Thymus (tissue), 11 donors: Measurements from ENCODE around the gene STAMBP. TPM values are rescaled to one million over a fixed set of nuclear protein-coding genes. Genes with fewer than 3 reads are reported as not detected.
A peak's percentile ranks its signal among the peaks of the same experiment; 100 is the strongest.

Experiments used
- DNase-seq, 9 donors: peaks; one replicate each; pipeline ENCODE4 v3.0.0-alpha.2; 2013; ENCODE audit warnings: low spot score in 9 of 9, low read depth in 6 of 9, missing footprints in 1 of 9
- H3K27ac ChIP-seq, 2 donors: one replicate each; pipeline ENCODE4 v1.5.1; 2013; ENCODE audit warnings: control low read depth in 1 of 2, low read depth in 1 of 2, low read length in 1 of 2, mild to moderate bottlenecking in 1 of 2, moderate library complexity in 1 of 2
- H3K27me3 ChIP-seq, 2 donors: one replicate each; pipeline ENCODE4 v1.5.1; 2013; ENCODE audit warnings: low read length in 1 of 2; ENCODE audit not compliant: control insufficient read depth in 2 of 2, insufficient read depth in 1 of 2
- H3K36me3 ChIP-seq, 2 donors: one replicate each; pipeline ENCODE4 v1.5.1; 2013; ENCODE audit warnings: low read length in 1 of 2, mild to moderate bottlenecking in 1 of 2, moderate library complexity in 1 of 2; ENCODE audit not compliant: control insufficient read depth in 2 of 2, insufficient read depth in 2 of 2
- H3K4me1 ChIP-seq, 2 donors: one replicate each; pipeline ENCODE4 v1.5.1; 2013; ENCODE audit warnings: low read length in 2 of 2; ENCODE audit not compliant: control insufficient read depth in 2 of 2, insufficient read depth in 2 of 2
- H3K4me3 ChIP-seq, 2 donors: one replicate each; pipeline ENCODE4 v1.5.1; 2013; ENCODE audit warnings: low read length in 2 of 2, control low read depth in 1 of 2, mild to moderate bottlenecking in 1 of 2
- H3K9me3 ChIP-seq, 2 donors: one replicate each; pipeline ENCODE4 v1.5.1; 2013; ENCODE audit warnings: low read length in 1 of 2, mild to moderate bottlenecking in 1 of 2; ENCODE audit not compliant: control insufficient read depth in 2 of 2, insufficient read depth in 1 of 2
- WGBS: extraction: QIAGEN DNeasy Blood & Tissue Kit; methylation state at CpG from one replicate; pipeline ENCODE4 v1.1.7; 2013; 5-methylcytosine and 5-hydroxymethylcytosine counted together
- polyA plus RNA-seq: library from polyadenylated mRNA; stranded (reverse); fragments of 200-250 nt; gene quantifications from one replicate; pipeline ENCODE4 v1.2.3, GENCODE V29; 2013
- total RNA-seq: library from RNA; stranded (reverse); fragments of 120-200 nt; gene quantifications from one replicate; pipeline ENCODE4 v1.2.4, GENCODE V29; 2013
- donor health status: healthy.

The STAMBP gene
- total and polyA plus RNA-seq, 2 donors: 46.3 to 48.8 TPM

GRCh38 chr2:73907840-73908452, 79.2 kb downstream of the STAMBP start:
- no peaks in the 10 kb centered on the region for H3K36me3 ChIP-seq
- WGBS: 68% methylated on average over 5 of the region's 5 CpGs

DNA sequence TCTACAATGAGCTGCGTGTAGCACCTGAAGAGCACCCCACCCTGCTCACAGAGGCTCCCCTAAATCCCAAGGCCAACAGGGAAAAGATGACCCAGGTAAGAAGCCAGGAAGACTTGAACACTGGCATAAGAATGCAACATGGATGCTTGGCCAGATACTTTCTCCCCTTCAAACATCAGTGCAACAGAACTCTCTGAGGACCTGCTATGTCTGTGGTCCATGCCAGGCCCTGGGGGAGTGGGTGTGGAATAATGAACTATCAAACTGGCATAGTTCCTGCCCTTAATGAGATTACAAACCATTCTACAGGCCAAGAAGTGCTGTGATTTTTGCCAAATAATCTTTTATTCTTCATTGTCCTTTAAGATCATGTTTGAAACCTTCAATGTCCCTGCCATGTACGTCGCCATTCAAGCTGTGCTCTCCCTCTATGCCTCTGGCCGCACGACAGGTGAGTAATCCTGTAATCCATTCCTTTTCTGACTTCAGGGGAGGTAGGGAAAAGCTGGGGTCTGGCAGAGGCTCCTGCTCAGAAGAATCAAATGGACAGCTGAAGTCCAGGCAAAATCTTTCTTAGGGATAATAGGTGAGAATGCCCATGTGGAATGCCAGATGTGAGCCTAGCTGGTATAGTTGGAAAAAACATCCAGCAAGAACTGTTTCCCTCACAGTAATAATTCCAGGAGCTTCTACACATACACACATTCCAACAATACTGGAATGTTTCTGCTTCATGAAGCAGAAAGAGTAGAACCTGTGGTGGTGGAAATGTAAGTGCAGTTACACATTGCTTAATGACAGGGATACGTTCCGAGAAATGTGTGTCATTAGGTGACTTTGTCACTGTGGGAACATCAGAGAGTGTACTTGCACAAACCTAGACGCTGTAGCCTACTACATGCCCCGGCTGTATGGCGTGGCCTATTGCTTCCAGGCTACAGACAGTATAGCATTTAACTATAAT, 80.2 kb downstream of the STAMBP start:
- Histone ChIP-seq H3K4me1 (peaks cover 0 to 6% of the 10 kb centered on the region in 2 donors), H3K4me3 (no peak overlapping the region), H3K27ac (no peak overlapping the region), H3K36me3 (no peaks in the 10 kb centered on the region), H3K9me3 (no peaks in the 10 kb centered on the region), H3K27me3 (no peaks in the 10 kb centered on the region)
- WGBS: 92% methylated on average over 10 of the region's 10 CpGs
- DNase-seq: no peak

More at GRCh38 chr2:73907840-73908452, 79.2 kb downstream of the STAMBP start:
- no peaks in the 10 kb centered on the region for H3K9me3 ChIP-seq
- peaks cover 0 to 6% of the 10 kb centered on the region in 2 donors for H3K4me1 ChIP-seq
- no peaks in the 10 kb centered on the region for H3K27me3 ChIP-seq
- H3K4me3 ChIP-seq: no peak overlapping the region
- H3K27ac ChIP-seq: no peak overlapping the region
- peak in 5 of 9 donors; percentile 25 to 73 (median 44) for DNase-seq

GRCh38 chr2:73910873-73911547, 82.2 kb downstream of the STAMBP start:
- 88% methylated on average over 6 of the region's 6 CpGs for WGBS
- Histone ChIP-seq H3K4me1 (peaks cover 0 to 6% of the 10 kb centered on the region in 2 donors), H3K27me3 (no peaks in the 10 kb centered on the region), H3K9me3 (no peaks in the 10 kb centered on the region), H3K36me3 (no peaks in the 10 kb centered on the region), H3K27ac (no peak overlapping the region), H3K4me3 (no peak overlapping the region)
- DNase-seq: no peak

DNA sequence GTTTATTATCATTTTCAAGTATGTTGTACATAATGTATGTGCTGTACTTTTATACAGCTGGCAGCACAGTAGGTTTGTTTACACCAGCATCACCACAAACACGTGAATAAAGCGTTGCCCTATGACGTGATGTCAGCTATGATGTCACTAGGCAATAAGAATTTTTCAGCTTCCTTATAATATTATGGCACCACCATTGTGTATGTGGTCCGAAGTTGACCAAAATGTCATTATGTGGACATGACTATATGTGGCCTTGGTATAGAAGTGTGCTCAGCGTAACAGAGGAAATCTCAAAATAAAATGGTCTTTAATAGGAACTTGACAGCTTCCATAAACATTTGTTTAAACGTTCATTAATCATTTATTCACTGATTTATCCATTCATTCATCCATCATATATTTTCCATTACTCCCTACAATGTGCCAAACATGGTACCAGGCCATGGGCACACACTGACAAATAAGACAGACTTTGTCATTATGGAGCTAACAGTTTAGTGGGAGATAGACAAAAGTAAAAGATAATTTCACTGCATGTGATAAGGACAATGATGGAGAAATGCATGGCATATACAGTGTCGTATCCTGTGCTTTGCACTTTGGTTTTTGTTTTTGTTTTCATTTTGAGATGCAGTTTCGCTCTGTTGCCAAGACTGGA, 82.9 kb downstream of the STAMBP start:
- Histone ChIP-seq H3K36me3 (no peaks in the 10 kb centered on the region), H3K9me3 (no peaks in the 10 kb centered on the region), H3K27me3 (no peaks in the 10 kb centered on the region), H3K4me3 (no peak overlapping the region), H3K4me1 (peaks cover 0 to 6% of the 10 kb centered on the region in 2 donors), H3K27ac (no peak overlapping the region)
- no peak for DNase-seq
- WGBS: 97% methylated on average over 8 of the region's 8 CpGs

GRCh38 chr2:73913414-73914054, 84.8 kb downstream of the STAMBP start:
- Histone ChIP-seq H3K27me3 (no peaks in the 10 kb centered on the region), H3K4me3 (no peak overlapping the region), H3K9me3 (no peaks in the 10 kb centered on the region), H3K27ac (no peak overlapping the region), H3K4me1 (no peaks in the 10 kb centered on the region), H3K36me3 (no peaks in the 10 kb centered on the region)
- WGBS: 96% methylated on average over 8 of the region's 8 CpGs
- no peak for DNase-seq

- 97% methylated on average over 4 of the region's 4 CpGs for WGBS
- Histone ChIP-seq H3K27ac (no peak overlapping the region), H3K4me1 (no peaks in the 10 kb centered on the region), H3K4me3 (no peak overlapping the region), H3K27me3 (no peaks in the 10 kb centered on the region), H3K36me3 (no peaks in the 10 kb centered on the region), H3K9me3 (no peaks in the 10 kb centered on the region)
- no peak for DNase-seq
Observed at GRCh38 chr2:73914667-73915066, 85.9 kb downstream of the STAMBP start.

DNA sequence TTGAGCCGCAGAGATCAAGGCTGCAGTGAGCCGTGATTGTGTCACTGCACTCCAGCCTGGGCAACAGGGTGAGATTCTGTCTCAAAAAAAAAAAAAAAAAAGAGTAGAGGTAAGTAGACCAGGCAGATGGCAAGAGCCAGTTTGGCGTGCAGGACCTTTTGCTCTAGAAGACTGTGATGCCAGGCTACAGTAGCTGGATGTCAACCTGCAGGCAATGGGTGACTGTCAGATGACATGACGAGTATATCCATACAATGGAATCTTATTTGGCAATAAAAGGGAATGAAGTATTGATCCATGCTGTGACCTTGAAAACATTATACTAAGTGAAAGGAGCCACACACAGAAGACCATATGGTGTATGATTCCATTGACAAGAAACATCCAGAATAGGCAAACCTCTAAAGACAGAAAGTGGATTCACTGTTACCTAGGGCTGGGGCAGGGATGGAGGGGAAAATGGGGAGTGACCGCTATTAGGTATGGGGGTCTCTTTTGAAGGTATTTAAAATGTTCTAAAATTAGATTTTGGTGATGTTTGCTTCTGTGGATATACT, 86.8 kb downstream of the STAMBP start:
- Histone ChIP-seq H3K4me1 (no peaks in the 10 kb centered on the region), H3K9me3 (no peaks in the 10 kb centered on the region), H3K36me3 (no peaks in the 10 kb centered on the region), H3K27me3 (no peaks in the 10 kb centered on the region), H3K4me3 (no peak overlapping the region), H3K27ac (no peak overlapping the region)
- WGBS: 96% methylated on average over 5 of the region's 5 CpGs
- DNase-seq: no peak

- no peak for DNase-seq
- H3K4me3 ChIP-seq: no peak overlapping the region
- no peaks in the 10 kb centered on the region for H3K9me3 ChIP-seq
- 94% methylated on average over 2 of the region's 2 CpGs for WGBS
- no peak overlapping the region for H3K27ac ChIP-seq
- no peaks in the 10 kb centered on the region for H3K36me3 ChIP-seq
- H3K27me3 ChIP-seq: peaks cover 0 to 3% of the 10 kb centered on the region in 2 donors
- no peaks in the 10 kb centered on the region for H3K4me1 ChIP-seq
Observed at GRCh38 chr2:73916666-73917065, 87.9 kb downstream of the STAMBP start.
